Keratinocyte (primary cell): ENCODE results near the gene GRM7.

Source experiments
- CTCF ChIP-seq, 3 experiments: IDR thresholded peaks in 1 of 3; conservative IDR thresholded peaks in 1 of 3; optimal IDR thresholded peaks in 1 of 3; 2 replicates in 2 of 3; 3 replicates in 1 of 3; pipeline versions ENCODE3 to v1.5.1; 2011; ENCODE audit warnings: low read length in 3 of 3, mild to moderate bottlenecking in 3 of 3, moderate library complexity in 2 of 3, control low read depth in 1 of 3, inconsistent platforms in 1 of 3; ENCODE audit not compliant: insufficient read depth in 2 of 3; ENCODE audit errors: extremely low read depth in 1 of 3
- EZH2 ChIP-seq: IDR thresholded peaks from one replicate; pipeline ENCODE4 v1.6.1; 2012; ENCODE audit warnings: inconsistent platforms, mild to moderate bottlenecking, low read length, moderate library complexity

DNA sequence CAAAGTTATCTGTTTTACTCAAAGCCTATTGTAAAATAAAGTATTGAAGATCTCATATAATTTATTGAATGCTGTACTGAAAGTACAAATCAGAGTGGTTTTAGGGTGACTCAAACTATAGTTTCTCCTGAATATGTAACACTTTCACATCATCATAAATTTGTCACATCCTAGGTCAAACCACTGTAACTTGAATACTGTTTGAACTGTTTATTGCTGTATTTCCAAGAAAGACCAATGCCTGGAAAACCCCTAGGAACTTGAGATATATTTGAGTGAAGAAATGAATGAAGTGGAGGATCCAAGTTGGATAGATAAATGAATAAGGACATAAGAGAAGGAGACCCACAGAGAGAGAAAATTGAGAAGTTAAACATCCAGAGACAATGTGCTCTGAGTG is 348.2 kb downstream of the GRM7 start:
- TF ChIP-seq CTCF (optimal IDR thresholded peaks at IDR 0.05 in 1 of 3, IDR thresholded peaks at IDR 0.05 in 1 of 3, conservative IDR thresholded peaks at IDR 0.05 in 1 of 3; ENCODE audit: extremely low read depth in 1 of 3, insufficient read depth in 2 of 3, low read length in 3 of 3), result no peak
- no peak for TF ChIP-seq EZH2
